HCT116 (cell line): Measurements from ENCODE around the gene ALKBH1.

Experiments used
- EZH2 ChIP-seq: fragments of 200-600 bp; sonication (generic); IDR thresholded peaks from 2 replicates; pipeline ENCODE4 v1.6.1; 2017; ENCODE audit warnings: antibody characterized with exemption, mixed run types
- POLR2A ChIP-seq: IDR thresholded peaks from 2 replicates; pipeline ENCODE4 v1.7.0; 2011; ENCODE audit warnings: borderline replicate concordance; ENCODE audit not compliant: insufficient read depth, insufficient read length; ENCODE audit errors: extremely low read depth
- POLR2AphosphoS5 ChIP-seq: IDR thresholded peaks from 2 replicates; pipeline ENCODE4 v1.6.1; 2011; ENCODE audit warnings: mild to moderate bottlenecking, low read depth, low read length, moderate library complexity
- SIN3A ChIP-seq: IDR thresholded peaks from 2 replicates; pipeline ENCODE4 v1.6.1; 2012; ENCODE audit warnings: low read depth

DNA sequence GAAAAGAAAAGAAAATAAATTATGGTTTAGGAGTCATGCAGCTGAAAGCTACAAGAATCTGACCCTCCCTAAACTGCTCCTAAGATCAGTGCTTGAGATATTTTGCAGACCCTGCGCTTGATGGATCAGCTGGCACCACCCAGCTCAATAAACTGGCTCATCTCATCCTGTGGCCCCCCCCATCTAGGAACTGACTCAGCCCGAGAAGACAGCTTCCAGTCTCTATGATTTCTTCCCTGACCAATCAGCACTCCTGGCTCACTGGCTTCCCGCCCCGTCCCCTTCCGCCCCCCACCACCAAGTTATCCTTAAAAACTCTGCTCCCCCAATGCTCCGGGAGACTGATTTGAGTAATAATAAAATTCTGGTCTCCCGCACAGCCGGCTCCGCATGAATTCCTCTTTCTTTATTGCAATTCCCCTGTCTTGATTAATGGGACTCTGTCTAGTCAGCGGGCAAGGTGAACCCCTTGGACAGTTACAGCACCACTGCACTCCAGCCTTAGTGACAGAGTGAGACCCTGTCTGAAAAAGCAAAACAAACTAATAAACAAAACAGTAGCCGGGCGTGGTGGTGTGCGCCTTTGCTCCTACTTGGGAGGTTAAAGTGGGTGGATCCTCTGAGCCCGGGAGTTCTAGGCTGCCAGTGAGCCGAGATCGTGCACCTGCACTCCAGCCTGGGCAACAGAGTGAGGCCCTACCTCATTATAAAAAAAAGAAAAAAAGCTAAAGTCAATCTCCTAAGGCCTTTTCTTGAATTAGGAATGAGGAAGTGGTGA, 66.9 kb downstream of the ALKBH1 start:
- TF ChIP-seq SIN3A = no peak
- no peak for TF ChIP-seq POLR2AphosphoS5
- no peak for TF ChIP-seq POLR2A
- TF ChIP-seq EZH2 = no peak
